GM10248 (cell line): ENCODE measurements around the gene ADAMTS15.

Source experiments
- CTCF ChIA-PET: fragments of 300-600 bp; sonication (Branson Sonifier 250); formaldehyde crosslinking; extraction: SDS; loops from one replicate; lab custom pipeline; 2021; ENCODE audit warnings: antibody characterized with exemption; lab: Yijun Ruan, JAX
- POLR2A ChIA-PET: fragments of 350-650 bp; sonication (Branson Sonifier 250); formaldehyde crosslinking; extraction: SDS; loops from one replicate; lab custom pipeline; 2020; ENCODE audit warnings: antibody characterized with exemption; lab: Yijun Ruan, JAX
- DNase-seq: peaks from one replicate; pipeline ENCODE4 v3.0.0; 2012; ENCODE audit errors: extremely low spot score
- CTCF ChIP-seq: IDR thresholded peaks from 2 replicates; pipeline ENCODE4 v1.5.1; 2012; ENCODE audit warnings: mild to moderate bottlenecking, low read depth; ENCODE audit errors: extremely low read depth, missing control alignments, control extremely low read depth

ADAMTS15 gene

GRCh38 chr11:130459521-130459920 is 11.1 kb downstream of the ADAMTS15 start:
- no peak for DNase-seq
- TF ChIP-seq CTCF = no peak
- ChIA-PET CTCF (no interaction called here), POLR2A (no interaction called here)

GRCh38 chr11:130462101-130462885 is 13.8 kb downstream of the ADAMTS15 start:
- DNase-seq = no peak
- no peak for TF ChIP-seq CTCF
- POLR2A ChIA-PET = no interaction called here
- CTCF ChIA-PET = interaction anchor here (1.7 to 1.8 kb wide), 3 partner anchors 20 to 400 kb away, joined by 5 read pairs; no protein-coding TSS in a partner anchor

- ChIA-PET POLR2A (no interaction called here), CTCF (interaction anchor here (1.7 to 1.8 kb wide), 2 partner anchors 20 to 399 kb away, joined by 5 read pairs; no protein-coding TSS in a partner anchor)
- no peak for DNase-seq
- TF ChIP-seq CTCF = no peak
These were observed 14.5 kb downstream of the ADAMTS15 start for GRCh38 chr11:130462931-130463330.

GRCh38 chr11:130464291-130464812 is 15.9 kb downstream of the ADAMTS15 start:
- CTCF ChIA-PET = no interaction called here
- no peak for TF ChIP-seq CTCF
- DNase-seq = no peak
- POLR2A ChIA-PET = no interaction called here

- ChIA-PET POLR2A (no interaction called here), CTCF (no interaction called here)
- TF ChIP-seq CTCF = no peak
- no peak for DNase-seq
These were observed 16.8 kb downstream of the ADAMTS15 start for GRCh38 chr11:130465263-130465662.

GRCh38 chr11:130467116-130467900 is 18.9 kb downstream of the ADAMTS15 start:
- POLR2A ChIA-PET = no interaction called here
- no peak for TF ChIP-seq CTCF

More at GRCh38 chr11:130467116-130467900, 18.9 kb downstream of the ADAMTS15 start:
- CTCF ChIA-PET = no interaction called here
- no peak for DNase-seq
